Ishikawa (cell line): Measurements from ENCODE around the gene CAMTA1.

Source experiments
- CEBPB ChIP-seq: IDR thresholded peaks from 2 replicates; pipeline ENCODE4 v1.6.1; 2012
- EGR1 ChIP-seq: IDR thresholded peaks from 2 replicates; pipeline ENCODE4 v1.6.1; 2012
- EP300 ChIP-seq: IDR thresholded peaks from 2 replicates; pipeline ENCODE4 v1.6.1; 2012; ENCODE audit warnings: borderline replicate concordance
- NFIC ChIP-seq: IDR thresholded peaks from 2 replicates; pipeline ENCODE4 v1.6.1; 2012
- TAF1 ChIP-seq: IDR thresholded peaks from 2 replicates; pipeline ENCODE4 v1.6.1; 2012; ENCODE audit warnings: low read depth, mild to moderate bottlenecking
- YY1 ChIP-seq: IDR thresholded peaks from 2 replicates; pipeline ENCODE4 v1.6.1; 2012; ENCODE audit warnings: low read depth
- TF ChIP-seq, protein P1 (sequence below): IDR thresholded peaks from 2 replicates; pipeline ENCODE4 v1.6.1; 2012
- TF ChIP-seq, protein P2 (sequence below): IDR thresholded peaks from 2 replicates; pipeline ENCODE4 v1.6.1; 2012; ENCODE audit warnings: low read depth, mild to moderate bottlenecking

DNA sequence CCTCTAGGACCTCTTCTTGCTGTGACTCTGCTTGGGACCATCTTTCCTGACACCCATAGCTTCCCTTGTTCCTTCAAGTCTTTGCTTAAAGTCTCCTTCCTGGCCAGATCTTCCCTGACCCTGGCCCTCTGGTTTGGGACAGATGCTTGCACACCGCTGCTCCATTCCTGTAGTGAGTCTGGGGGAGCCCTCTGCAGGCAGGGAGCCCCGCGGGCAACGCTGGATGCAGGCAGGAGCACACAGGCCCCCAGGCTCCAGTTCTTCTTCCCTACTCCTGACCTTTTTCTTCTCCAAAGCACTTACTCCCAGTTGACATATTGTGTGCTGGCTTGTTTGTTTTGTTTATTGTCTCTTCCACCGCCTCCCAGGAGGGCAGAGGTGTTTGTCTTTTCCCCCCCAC is 413.4 kb downstream of the CAMTA1 start:
- TF ChIP-seq EGR1 = no peak
- no peak for TF ChIP-seq EP300
- TF ChIP-seq CEBPB = no peak
- no peak for TF ChIP-seq TAF1
- TF ChIP-seq, protein P1, sequence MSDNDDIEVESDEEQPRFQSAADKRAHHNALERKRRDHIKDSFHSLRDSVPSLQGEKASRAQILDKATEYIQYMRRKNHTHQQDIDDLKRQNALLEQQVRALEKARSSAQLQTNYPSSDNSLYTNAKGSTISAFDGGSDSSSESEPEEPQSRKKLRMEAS = no peak
- TF ChIP-seq, protein P2, sequence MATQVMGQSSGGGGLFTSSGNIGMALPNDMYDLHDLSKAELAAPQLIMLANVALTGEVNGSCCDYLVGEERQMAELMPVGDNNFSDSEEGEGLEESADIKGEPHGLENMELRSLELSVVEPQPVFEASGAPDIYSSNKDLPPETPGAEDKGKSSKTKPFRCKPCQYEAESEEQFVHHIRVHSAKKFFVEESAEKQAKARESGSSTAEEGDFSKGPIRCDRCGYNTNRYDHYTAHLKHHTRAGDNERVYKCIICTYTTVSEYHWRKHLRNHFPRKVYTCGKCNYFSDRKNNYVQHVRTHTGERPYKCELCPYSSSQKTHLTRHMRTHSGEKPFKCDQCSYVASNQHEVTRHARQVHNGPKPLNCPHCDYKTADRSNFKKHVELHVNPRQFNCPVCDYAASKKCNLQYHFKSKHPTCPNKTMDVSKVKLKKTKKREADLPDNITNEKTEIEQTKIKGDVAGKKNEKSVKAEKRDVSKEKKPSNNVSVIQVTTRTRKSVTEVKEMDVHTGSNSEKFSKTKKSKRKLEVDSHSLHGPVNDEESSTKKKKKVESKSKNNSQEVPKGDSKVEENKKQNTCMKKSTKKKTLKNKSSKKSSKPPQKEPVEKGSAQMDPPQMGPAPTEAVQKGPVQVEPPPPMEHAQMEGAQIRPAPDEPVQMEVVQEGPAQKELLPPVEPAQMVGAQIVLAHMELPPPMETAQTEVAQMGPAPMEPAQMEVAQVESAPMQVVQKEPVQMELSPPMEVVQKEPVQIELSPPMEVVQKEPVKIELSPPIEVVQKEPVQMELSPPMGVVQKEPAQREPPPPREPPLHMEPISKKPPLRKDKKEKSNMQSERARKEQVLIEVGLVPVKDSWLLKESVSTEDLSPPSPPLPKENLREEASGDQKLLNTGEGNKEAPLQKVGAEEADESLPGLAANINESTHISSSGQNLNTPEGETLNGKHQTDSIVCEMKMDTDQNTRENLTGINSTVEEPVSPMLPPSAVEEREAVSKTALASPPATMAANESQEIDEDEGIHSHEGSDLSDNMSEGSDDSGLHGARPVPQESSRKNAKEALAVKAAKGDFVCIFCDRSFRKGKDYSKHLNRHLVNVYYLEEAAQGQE = no peak
- TF ChIP-seq NFIC = no peak
- TF ChIP-seq YY1 = no peak
